Mesothelial cell of epicardium (in vitro differentiated cells): ENCODE data around the gene BRIP1. TPM values are rescaled to one million over a fixed set of nuclear protein-coding genes. Genes with fewer than 3 reads are reported as not detected.

Experiments used
- DNase-seq, 2 experiments: peaks; one replicate each; pipeline ENCODE4 v3.0.0; 2021; ENCODE audit warnings: low spot score in 2 of 2; ENCODE audit not compliant: unreplicated experiment in 2 of 2
- H3K27ac Mint-ChIP-seq: 2 replicates; pipeline ENCODE4 v1.8.0; 2021; ENCODE audit warnings: mixed read lengths
- H3K27me3 Mint-ChIP-seq: 2 replicates; pipeline ENCODE4 v1.8.0; 2021; ENCODE audit warnings: low read depth, mixed read lengths
- H3K36me3 Mint-ChIP-seq: 2 replicates; pipeline ENCODE4 v1.8.0; 2021; ENCODE audit warnings: mixed read lengths
- H3K4me1 Mint-ChIP-seq: 2 replicates; pipeline ENCODE4 v1.8.0; 2021; ENCODE audit warnings: mixed read lengths
- H3K4me3 Mint-ChIP-seq: 2 replicates; pipeline ENCODE4 v1.8.0; 2021; ENCODE audit warnings: mild to moderate bottlenecking, moderate library complexity, mixed read lengths
- H3K9me3 Mint-ChIP-seq: 2 replicates; pipeline ENCODE4 v1.8.0; 2021; ENCODE audit warnings: mixed read lengths
- total RNA-seq: library from RNA; stranded (reverse); gene quantifications from 3 replicates; pipeline ENCODE4 v1.2.1, GENCODE V29; 2021
- TF ChIP-seq, protein P1 (sequence below): fragments of 200-600 bp; sonication (generic); IDR thresholded peaks from one replicate; pipeline ENCODE4 v1.5.0; 2021; ENCODE audit warnings: antibody characterized with exemption; ENCODE audit not compliant: unreplicated experiment

Gene BRIP1
- total RNA-seq, 1 donor from 2014 or later, result 12.3 TPM

DNA sequence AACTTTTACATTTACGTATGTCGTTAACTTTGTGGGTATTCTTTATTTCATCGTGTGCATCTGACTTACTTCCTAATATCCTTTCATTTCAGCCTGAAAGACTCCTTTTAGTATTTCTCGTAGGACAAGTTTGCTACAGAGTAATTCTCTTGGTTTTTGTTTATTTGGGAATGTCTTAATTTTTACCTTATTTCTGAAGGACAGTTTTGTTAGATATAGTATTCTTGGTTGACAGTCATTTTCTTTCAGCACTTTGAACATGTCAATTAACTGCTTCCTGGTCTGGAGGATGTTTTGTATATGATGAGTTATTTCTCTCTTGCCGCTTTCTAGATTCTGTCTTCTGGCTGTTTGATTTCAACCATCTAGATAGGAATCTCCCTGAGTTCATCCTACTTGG, 163.1 kb downstream of the BRIP1 start:
- H3K27me3 Mint-ChIP-seq, result no peaks in the 10 kb centered on the region
- H3K27ac Mint-ChIP-seq, result no peak overlapping the region
- peaks cover 83% of the 10 kb centered on the region for H3K9me3 Mint-ChIP-seq
- H3K4me1 Mint-ChIP-seq, result no peaks in the 10 kb centered on the region
- H3K36me3 Mint-ChIP-seq, result peaks cover 62% of the 10 kb centered on the region
- no peak for DNase-seq
- TF ChIP-seq, protein P1, sequence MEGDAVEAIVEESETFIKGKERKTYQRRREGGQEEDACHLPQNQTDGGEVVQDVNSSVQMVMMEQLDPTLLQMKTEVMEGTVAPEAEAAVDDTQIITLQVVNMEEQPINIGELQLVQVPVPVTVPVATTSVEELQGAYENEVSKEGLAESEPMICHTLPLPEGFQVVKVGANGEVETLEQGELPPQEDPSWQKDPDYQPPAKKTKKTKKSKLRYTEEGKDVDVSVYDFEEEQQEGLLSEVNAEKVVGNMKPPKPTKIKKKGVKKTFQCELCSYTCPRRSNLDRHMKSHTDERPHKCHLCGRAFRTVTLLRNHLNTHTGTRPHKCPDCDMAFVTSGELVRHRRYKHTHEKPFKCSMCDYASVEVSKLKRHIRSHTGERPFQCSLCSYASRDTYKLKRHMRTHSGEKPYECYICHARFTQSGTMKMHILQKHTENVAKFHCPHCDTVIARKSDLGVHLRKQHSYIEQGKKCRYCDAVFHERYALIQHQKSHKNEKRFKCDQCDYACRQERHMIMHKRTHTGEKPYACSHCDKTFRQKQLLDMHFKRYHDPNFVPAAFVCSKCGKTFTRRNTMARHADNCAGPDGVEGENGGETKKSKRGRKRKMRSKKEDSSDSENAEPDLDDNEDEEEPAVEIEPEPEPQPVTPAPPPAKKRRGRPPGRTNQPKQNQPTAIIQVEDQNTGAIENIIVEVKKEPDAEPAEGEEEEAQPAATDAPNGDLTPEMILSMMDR, result no peak
- H3K4me3 Mint-ChIP-seq, result no peak overlapping the region

DNA sequence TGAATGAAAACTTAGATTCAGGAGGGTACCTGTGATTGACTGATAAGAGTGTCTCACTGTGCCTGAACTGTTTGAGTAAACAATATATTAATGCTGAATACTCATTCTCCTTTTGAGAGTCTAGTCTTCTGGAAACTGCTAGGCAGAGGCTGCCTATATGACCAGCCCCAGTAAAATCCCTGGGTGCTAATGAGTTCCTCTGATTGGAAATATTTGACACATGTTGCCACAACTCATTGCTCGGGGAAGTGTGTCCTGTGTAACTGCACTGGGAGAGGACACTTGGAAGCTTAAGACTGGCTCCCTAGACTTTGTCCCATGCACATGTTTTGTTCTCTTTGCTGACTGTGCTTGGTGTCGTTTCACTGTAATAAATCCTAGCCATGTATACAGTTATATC, 163.6 kb downstream of the BRIP1 start:
- no peaks in the 10 kb centered on the region for H3K4me1 Mint-ChIP-seq
- TF ChIP-seq, protein P1, result no peak

GRCh38 chr17:61699032-61699431, 164.3 kb downstream of the BRIP1 start:
- TF ChIP-seq, protein P1, result no peak
- H3K36me3 Mint-ChIP-seq, result peaks cover 67% of the 10 kb centered on the region
- no peak for DNase-seq
- H3K27me3 Mint-ChIP-seq, result no peaks in the 10 kb centered on the region
- H3K4me1 Mint-ChIP-seq, result no peaks in the 10 kb centered on the region
- H3K27ac Mint-ChIP-seq, result no peak overlapping the region
- peaks cover 79% of the 10 kb centered on the region for H3K9me3 Mint-ChIP-seq
- no peak overlapping the region for H3K4me3 Mint-ChIP-seq

More for the DNA sequence above, 163.6 kb downstream of the BRIP1 start:
- Mint-ChIP-seq H3K4me3 (no peak overlapping the region), H3K9me3 (peaks cover 83% of the 10 kb centered on the region), H3K27ac (no peak overlapping the region), H3K36me3 (peaks cover 65% of the 10 kb centered on the region), H3K27me3 (no peaks in the 10 kb centered on the region)
- no peak for DNase-seq

GRCh38 chr17:61698244-61698643, 165.1 kb downstream of the BRIP1 start:
- Mint-ChIP-seq H3K27me3 (no peaks in the 10 kb centered on the region), H3K4me1 (no peaks in the 10 kb centered on the region), H3K27ac (no peak overlapping the region), H3K4me3 (no peak overlapping the region), H3K36me3 (peaks cover 59% of the 10 kb centered on the region), H3K9me3 (peaks cover 71% of the 10 kb centered on the region)
- DNase-seq, result no peak
- TF ChIP-seq, protein P1, result no peak

- TF ChIP-seq, protein P1, result no peak
- no peak overlapping the region for H3K27ac Mint-ChIP-seq
- no peaks in the 10 kb centered on the region for H3K27me3 Mint-ChIP-seq
- H3K4me1 Mint-ChIP-seq, result no peaks in the 10 kb centered on the region
- DNase-seq, result no peak
- no peak overlapping the region for H3K4me3 Mint-ChIP-seq
- peaks cover 50% of the 10 kb centered on the region for H3K9me3 Mint-ChIP-seq
- peaks cover 47% of the 10 kb centered on the region for H3K36me3 Mint-ChIP-seq
Observed at GRCh38 chr17:61695779-61696337, 167.5 kb downstream of the BRIP1 start.

GRCh38 chr17:61694095-61694494, 169.2 kb downstream of the BRIP1 start:
- no peak overlapping the region for H3K27ac Mint-ChIP-seq
- no peaks in the 10 kb centered on the region for H3K4me1 Mint-ChIP-seq
- no peak for DNase-seq
- H3K4me3 Mint-ChIP-seq, result no peak overlapping the region
- H3K27me3 Mint-ChIP-seq, result no peaks in the 10 kb centered on the region
- TF ChIP-seq, protein P1, result no peak
- H3K36me3 Mint-ChIP-seq, result peaks cover 41% of the 10 kb centered on the region
- peaks cover 37% of the 10 kb centered on the region for H3K9me3 Mint-ChIP-seq
